Measurements from ENCODE around the gene CRB2. TPM values are rescaled to one million over a fixed set of nuclear protein-coding genes. Genes with fewer than 3 reads are reported as not detected.

CRB2 gene
- total RNA-seq, 1 experiment from 2014 or later, result 3.6 TPM

DNA sequence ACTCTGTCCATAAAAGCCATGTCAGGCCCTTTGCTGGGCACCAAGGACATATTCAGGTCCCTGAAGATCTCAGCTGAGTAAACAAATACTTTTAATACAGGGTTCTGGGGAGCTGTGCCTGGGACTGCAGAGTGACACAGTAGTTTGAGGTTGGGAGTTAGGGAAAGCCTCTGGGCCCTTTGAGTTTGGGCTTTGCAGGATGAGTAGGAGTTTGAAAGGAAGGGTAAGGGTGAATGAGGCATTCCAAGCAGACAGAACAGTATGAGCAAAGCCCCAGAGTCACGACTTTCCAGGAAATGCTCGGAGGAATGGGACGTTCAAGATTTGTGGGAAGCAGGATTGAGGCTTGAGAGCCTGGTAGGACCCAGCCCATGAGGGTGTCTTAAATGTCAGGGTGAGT is 13.3 kb downstream of the CRB2 start:
- Histone ChIP-seq H3K56ac (ENCODE audit: insufficient read length, low read depth, low read length) (no peak overlapping the region), H3K9me3 (ENCODE audit: control insufficient read depth, low read depth, low read length) (no peaks in the 10 kb centered on the region), H3K4me1 (ENCODE audit: insufficient read depth, low read length) (no peaks in the 10 kb centered on the region), H3K27me3 (ENCODE audit: insufficient read depth, low read length) (no peaks in the 10 kb centered on the region; the same call in 1 of the 2 replicates), H3K4ac (ENCODE audit: low read depth, low read length) (no peak overlapping the region), H3T11ph (ENCODE audit: low read length) (no peak overlapping the region), H2BK12ac (ENCODE audit: insufficient read length, low read depth, low read length) (no peak overlapping the region), H4K8ac (replicated peaks; ENCODE audit: insufficient read length, low read depth, low read length) (no peak overlapping the region), H2BK120ac (ENCODE audit: low read depth, low read length, poor library complexity, severe bottlenecking) (no peak overlapping the region), H3K27ac (ENCODE audit: insufficient read length, low read depth, low read length) (no peak overlapping the region), H3K23me2 (ENCODE audit: insufficient read length, low read depth, low read length, poor library complexity, severe bottlenecking) (no peaks in the 10 kb centered on the region), H4K20me1 (ENCODE audit: control insufficient read depth, insufficient read depth, insufficient read length) (no peaks in the 10 kb centered on the region), H4K91ac (ENCODE audit: insufficient read length, low read depth, low read length) (no peak overlapping the region), H2BK5ac (ENCODE audit: insufficient read length, low read length) (no peak overlapping the region), H2AK5ac (ENCODE audit: insufficient read length, low read length) (no peak overlapping the region), H3K18ac (ENCODE audit: insufficient read length, low read depth, low read length) (no peak overlapping the region), H3K23ac (ENCODE audit: insufficient read length, low read depth, low read length) (no peak overlapping the region), H3K79me2 (ENCODE audit: insufficient read depth, low read length) (no peaks in the 10 kb centered on the region), H2BK15ac (ENCODE audit: low read depth, low read length) (no peak overlapping the region), H3K14ac (ENCODE audit: insufficient read depth, low read length) (no peak overlapping the region), H2AFZ (ENCODE audit: low read length) (no peak overlapping the region), H3K9ac (ENCODE audit: extremely low read depth, insufficient read length, low read length) (no peak overlapping the region), H4K5ac (ENCODE audit: insufficient read length, low read depth, low read length) (no peak overlapping the region), H3K4me2 (ENCODE audit: insufficient read depth, insufficient read length, low read length) (no peak overlapping the region), H3K79me1 (ENCODE audit: insufficient read depth, low read depth, low read length, poor library complexity, severe bottlenecking) (no peaks in the 10 kb centered on the region), H2BK20ac (ENCODE audit: low read depth, low read length, poor library complexity, severe bottlenecking) (no peak overlapping the region)
- Mint-ChIP-seq H3K4me1 (peaks cover 28 to 39% of the 10 kb centered on the region in 2 experiments), H3K27me3 (ENCODE audit: low read depth) (peaks cover 18% of the 10 kb centered on the region), H3K9me3 (no peaks in the 10 kb centered on the region; a peak in 1 of 5 replicates), H3K4me3 (no peak overlapping the region), H3K27ac (0 out of 7 replicates have a peak overlapping the region, but pooled peaks of 2 of the 3 experiments have one; percentile 6 to 44), H3K36me3 (ENCODE audit: insufficient read depth in 1 of 3, low read depth in 3 of 3) (peaks cover 0 to 26% (median 0%) of the 10 kb centered on the region in 3 experiments; a peak in 3 of 7 replicates)
- TF ChIP-seq, protein P1, sequence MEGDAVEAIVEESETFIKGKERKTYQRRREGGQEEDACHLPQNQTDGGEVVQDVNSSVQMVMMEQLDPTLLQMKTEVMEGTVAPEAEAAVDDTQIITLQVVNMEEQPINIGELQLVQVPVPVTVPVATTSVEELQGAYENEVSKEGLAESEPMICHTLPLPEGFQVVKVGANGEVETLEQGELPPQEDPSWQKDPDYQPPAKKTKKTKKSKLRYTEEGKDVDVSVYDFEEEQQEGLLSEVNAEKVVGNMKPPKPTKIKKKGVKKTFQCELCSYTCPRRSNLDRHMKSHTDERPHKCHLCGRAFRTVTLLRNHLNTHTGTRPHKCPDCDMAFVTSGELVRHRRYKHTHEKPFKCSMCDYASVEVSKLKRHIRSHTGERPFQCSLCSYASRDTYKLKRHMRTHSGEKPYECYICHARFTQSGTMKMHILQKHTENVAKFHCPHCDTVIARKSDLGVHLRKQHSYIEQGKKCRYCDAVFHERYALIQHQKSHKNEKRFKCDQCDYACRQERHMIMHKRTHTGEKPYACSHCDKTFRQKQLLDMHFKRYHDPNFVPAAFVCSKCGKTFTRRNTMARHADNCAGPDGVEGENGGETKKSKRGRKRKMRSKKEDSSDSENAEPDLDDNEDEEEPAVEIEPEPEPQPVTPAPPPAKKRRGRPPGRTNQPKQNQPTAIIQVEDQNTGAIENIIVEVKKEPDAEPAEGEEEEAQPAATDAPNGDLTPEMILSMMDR (conservative IDR thresholded peaks at IDR 0.05), result no peak
- no peak for DNase-seq
- WGBS (ENCODE audit: extremely low coverage, insufficient read length, low lambda C conversion rate), result no CpG with 5 or more reads among the region's 3 CpGs

Data from H9 (cell line).